H1 (cell line): ENCODE measurements around the gene LRPAP1. TPM values are rescaled to one million over a fixed set of nuclear protein-coding genes. Genes with fewer than 3 reads are reported as not detected.
A peak's percentile ranks its signal among the peaks of the same experiment; 100 is the strongest.

Source experiments
- CTCF ChIA-PET: fragments of 300-600 bp; sonication (Branson Sonifier 250); formaldehyde crosslinking; loops from one replicate; lab custom pipeline; 2021; ENCODE audit not compliant: partially characterized antibody; lab: Charles Lee
- POLR2A ChIA-PET: fragments of 300-600 bp; sonication (Branson Sonifier 250); formaldehyde crosslinking; loops from one replicate; lab custom pipeline; 2021; ENCODE audit warnings: inconsistent platforms; ENCODE audit not compliant: partially characterized antibody; lab: Charles Lee
- DNase-seq, 2 experiments: peaks; one replicate each; pipeline versions ENCODE4 v3.0.0 to v3.0.0-alpha.2; 2010 to 2022; ENCODE audit warnings: low spot score in 2 of 2, low read depth in 1 of 2, mixed read lengths in 1 of 2
- FAIRE-seq: peaks from 2 replicates; lab custom pipeline; 2011; peaks lifted over from hg19 to GRCh38; lab: Jason Lieb, UNC
- H2AFZ ChIP-seq: 2 replicates; pipeline ENCODE4 v1.8.1; 2012; ENCODE audit warnings: low read length, inconsistent platforms
- H2AK5ac ChIP-seq: 2 replicates; pipeline ENCODE4 v1.6.1; 2013; ENCODE audit warnings: low read depth, low read length
- H2BK120ac ChIP-seq: replicated peaks from 2 replicates; pipeline ENCODE3; 2013; ENCODE audit warnings: low read depth, low read length, inconsistent platforms
- H2BK12ac ChIP-seq: 2 replicates; pipeline ENCODE4 v1.6.1; 2013; ENCODE audit warnings: low read depth, low read length
- H2BK15ac ChIP-seq: 2 replicates; pipeline ENCODE4 v1.6.1; 2013; ENCODE audit warnings: low read length
- H2BK20ac ChIP-seq: 2 replicates; pipeline ENCODE4 v1.6.1; 2013; ENCODE audit warnings: low read length
- H2BK5ac ChIP-seq: 2 replicates; pipeline ENCODE4 v1.6.1; 2013; ENCODE audit warnings: low read depth, low read length
- H3K14ac ChIP-seq: 2 replicates; pipeline ENCODE4 v1.6.1; 2013; ENCODE audit warnings: inconsistent platforms; ENCODE audit not compliant: insufficient read length
- H3K18ac ChIP-seq: 2 replicates; pipeline ENCODE4 v1.6.1; 2013; ENCODE audit warnings: low read length; ENCODE audit errors: extremely low read depth
- H3K23ac ChIP-seq: 2 replicates; pipeline ENCODE4 v1.6.1; 2013; ENCODE audit warnings: inconsistent platforms; ENCODE audit not compliant: insufficient read length
- H3K23me2 ChIP-seq: 2 replicates; pipeline ENCODE4 v1.6.1; 2013; ENCODE audit warnings: low read depth, low read length
- H3K27ac ChIP-seq: 2 replicates; pipeline ENCODE4 v1.6.1; 2011; ENCODE audit warnings: low read depth, low read length, inconsistent platforms
- H3K27me3 ChIP-seq, 4 experiments: replicated peaks in 1 of 4; 1 replicate in 1 of 4; 2 replicates in 3 of 4; pipeline versions ENCODE4 v1.6.1 to v1.8.1; 2011 to 2013; ENCODE audit warnings: low read length in 3 of 4, mild to moderate bottlenecking in 3 of 4, inconsistent platforms in 2 of 4, mixed read lengths in 2 of 4, moderate library complexity in 1 of 4; ENCODE audit not compliant: control insufficient read depth in 3 of 4, insufficient read depth in 3 of 4; ENCODE audit errors: extremely low read depth in 1 of 4
- H3K36me3 ChIP-seq, 4 experiments: 2 replicates each; pipeline versions ENCODE4 v1.6.1 to v1.8.1; 2011 to 2013; ENCODE audit warnings: mild to moderate bottlenecking in 4 of 4, low read length in 3 of 4, moderate library complexity in 2 of 4, control low read depth in 1 of 4, inconsistent platforms in 1 of 4; ENCODE audit not compliant: insufficient read depth in 4 of 4, control insufficient read depth in 2 of 4
- H3K4ac ChIP-seq: replicated peaks from 2 replicates; pipeline ENCODE3; 2013; ENCODE audit warnings: low read length, low read depth, mixed read lengths, inconsistent platforms; ENCODE audit not compliant: insufficient read length
- H3K4me1 ChIP-seq, 4 experiments: replicated peaks in 1 of 4; 1 replicate in 1 of 4; 2 replicates in 3 of 4; pipeline versions ENCODE4 v1.6.1 to v1.8.1; 2011 to 2013; ENCODE audit warnings: low read length in 3 of 4, inconsistent platforms in 2 of 4, mixed read lengths in 1 of 4; ENCODE audit not compliant: insufficient read depth in 4 of 4, control insufficient read depth in 3 of 4
- H3K4me2 ChIP-seq, 2 experiments: 2 replicates each; pipeline versions ENCODE4 v1.6.1 to v1.8.1; 2011 to 2013; ENCODE audit warnings: low read depth in 2 of 2, low read length in 2 of 2, control low read depth in 1 of 2, inconsistent platforms in 1 of 2, mild to moderate bottlenecking in 1 of 2; ENCODE audit not compliant: insufficient read depth in 1 of 2
- H3K4me3 ChIP-seq, 4 experiments: fragments of 200-600, 300-600 bp in 1 of 4; sonication (generic), shearing (Covaris generic), sonication (Bioruptor Twin) in 1 of 4; 2 replicates each; pipeline versions ENCODE4 v1.5.1 to v1.8.1; 2011 to 2016; ENCODE audit warnings: low read length in 4 of 4, low read depth in 3 of 4, control low read depth in 2 of 4, inconsistent platforms in 2 of 4, mild to moderate bottlenecking in 2 of 4, mixed read lengths in 1 of 4, moderate library complexity in 1 of 4; ENCODE audit not compliant: insufficient read depth in 2 of 4; ENCODE audit errors: extremely low read depth in 1 of 4
- H3K56ac ChIP-seq: replicated peaks from 2 replicates; pipeline ENCODE3; 2013; ENCODE audit warnings: low read depth, mild to moderate bottlenecking, mixed read lengths, low read length, inconsistent platforms; ENCODE audit not compliant: insufficient read length
- H3K79me1 ChIP-seq: 2 replicates; pipeline ENCODE4 v1.6.1; 2013; ENCODE audit warnings: low read depth, low read length, control low read depth
- H3K79me2 ChIP-seq, 2 experiments: 2 replicates each; pipeline versions ENCODE4 v1.6.1 to v1.8.1; 2012 to 2013; ENCODE audit warnings: low read length in 2 of 2, mild to moderate bottlenecking in 2 of 2, inconsistent platforms in 1 of 2; ENCODE audit not compliant: insufficient read depth in 2 of 2, control insufficient read depth in 1 of 2
- H3K9ac ChIP-seq, 4 experiments: replicated peaks in 1 of 4; 1 replicate in 1 of 4; 2 replicates in 3 of 4; pipeline versions ENCODE4 v1.6.1 to v1.8.1; 2011 to 2013; ENCODE audit warnings: low read depth in 3 of 4, low read length in 3 of 4, control low read depth in 2 of 4, mild to moderate bottlenecking in 2 of 4, moderate library complexity in 2 of 4, inconsistent platforms in 1 of 4; ENCODE audit errors: extremely low read depth in 1 of 4
- H3K9me3 ChIP-seq, 2 experiments: 2 replicates each; pipeline versions ENCODE4 v1.6.1 to v1.8.1; 2012 to 2013; ENCODE audit warnings: mild to moderate bottlenecking in 2 of 2, moderate library complexity in 2 of 2, control low read depth in 1 of 2, inconsistent platforms in 1 of 2, low read depth in 1 of 2, low read length in 1 of 2, mixed read lengths in 1 of 2; ENCODE audit not compliant: insufficient read depth in 2 of 2
- H4K20me1 ChIP-seq, 2 experiments: replicated peaks in 1 of 2; 2 replicates each; pipeline versions ENCODE3 to v1.8.1; 2011 to 2013; ENCODE audit warnings: inconsistent platforms in 2 of 2, low read length in 2 of 2, mild to moderate bottlenecking in 1 of 2; ENCODE audit not compliant: insufficient read depth in 2 of 2, control insufficient read depth in 1 of 2
- H4K5ac ChIP-seq: 2 replicates; pipeline ENCODE4 v1.6.1; 2013; ENCODE audit warnings: low read length, low read depth, mixed read lengths, inconsistent platforms; ENCODE audit not compliant: insufficient read length
- H4K8ac ChIP-seq: 2 replicates; pipeline ENCODE4 v1.8.0; 2013; ENCODE audit warnings: mild to moderate bottlenecking, moderate library complexity, low read length, inconsistent platforms; ENCODE audit not compliant: insufficient read depth; ENCODE audit errors: extremely low read depth
- H4K91ac ChIP-seq: replicated peaks from 2 replicates; pipeline ENCODE3; 2013; ENCODE audit warnings: low read length, mixed read lengths, inconsistent platforms; ENCODE audit not compliant: insufficient read length
- KDM1A ChIP-seq: fragments of 200-600, 300-600 bp; sonication (generic); IDR thresholded peaks from 2 replicates; pipeline ENCODE4 v1.7.1; 2016; ENCODE audit warnings: mild to moderate bottlenecking, low read length, borderline replicate concordance
- POLR2A ChIP-seq, 2 experiments: IDR thresholded peaks; 1 replicate in 1 of 2; 2 replicates in 1 of 2; pipeline ENCODE4 v1.6.1; 2011; ENCODE audit warnings: low read depth in 2 of 2, low read length in 2 of 2, mild to moderate bottlenecking in 2 of 2; ENCODE audit errors: control extremely low read depth in 1 of 2
- POLR2AphosphoS5 ChIP-seq: IDR thresholded peaks from 2 replicates; pipeline ENCODE4 v1.6.1; 2011; ENCODE audit warnings: low read depth, low read length
- WGBS, 2 experiments: shearing (Covaris generic) in 1 of 2; methylation state at CpG; one replicate each; pipeline versions ENCODE4 v1.1.6 to v1.1.7; 2013 to 2015; ENCODE audit warnings: low lambda C conversion rate in 2 of 2, mixed read lengths in 2 of 2, inconsistent platforms in 1 of 2, low coverage in 1 of 2, missing lambda C conversion rate in 1 of 2; ENCODE audit not compliant: insufficient replicate concordance in 2 of 2, insufficient coverage in 1 of 2, insufficient read length in 1 of 2; ENCODE audit errors: extremely low coverage in 1 of 2, missing lambda C conversion rate in 1 of 2; 5-methylcytosine and 5-hydroxymethylcytosine counted together
- polyA plus RNA-seq, 7 experiments: library from polyadenylated mRNA; depleted of rRNA in 3 of 7; stranded (reverse) in 5 of 7; unstranded in 2 of 7; fragments of >200 nt in 5 of 7; fragments of 200-250 nt in 2 of 7; gene quantifications; 1 replicate in 5 of 7; 2 replicates in 1 of 7; 4 replicates in 1 of 7; pipeline versions ENCODE4 v1.2.1 to v1.2.3, GENCODE V29; 2011 to 2013; ENCODE audit warnings: missing spikeins in 2 of 7, mixed read lengths in 2 of 7
- total RNA-seq: library from RNA; stranded (reverse); fragmentation: NEBNext Ultra II Directional; extraction: Animal tissue kit (Norgen Biotek cat#: 25700); gene quantifications from 2 replicates; pipeline ENCODE4 v1.2.1, GENCODE V29; 2021

Gene LRPAP1
- total and polyA plus RNA-seq, 2 of the 8 experiments (the other 6 are each of a cell fraction or from before 2014, with no cell fraction given): 31.1 to 101 TPM

GRCh38 chr4:3514221-3514780, 17.9 kb downstream of the LRPAP1 start:
- H3K9me3 ChIP-seq: no peaks in the 10 kb centered on the region
- H2BK20ac ChIP-seq: no peak overlapping the region
- no peak overlapping the region for H2BK12ac ChIP-seq
- H2BK5ac ChIP-seq: 0 out of 2 replicates have a peak overlapping the region, but pooled peaks have one; percentile 39
- FAIRE-seq (no peak), DNase-seq (no peak)
- H3K79me1 ChIP-seq: peaks cover 7% of the 10 kb centered on the region; the same call in 1 of the 2 replicates
- H3K23me2 ChIP-seq: no peaks in the 10 kb centered on the region
- no peak for TF ChIP-seq POLR2A (IDR thresholded peaks at IDR 0.05; ENCODE audit: control extremely low read depth in 1 of 2, low read depth in 2 of 2, low read length in 2 of 2)
- no peak for TF ChIP-seq KDM1A
- no peak for TF ChIP-seq POLR2AphosphoS5
- H4K20me1 ChIP-seq: peaks cover 8 to 29% of the 10 kb centered on the region in 2 experiments
- H3K27me3 ChIP-seq: no peaks in the 10 kb centered on the region
- H3K18ac ChIP-seq: no peak overlapping the region
- no peak overlapping the region for H2BK15ac ChIP-seq
- no peak overlapping the region for H4K5ac ChIP-seq
- no peaks in the 10 kb centered on the region for H3K79me2 ChIP-seq
- H4K8ac ChIP-seq: no peak overlapping the region
- H2AK5ac ChIP-seq: no peak overlapping the region
- H3K4ac ChIP-seq: no peak overlapping the region
- H3K4me1 ChIP-seq: 0 out of 7 replicates have a peak, but pooled peaks cover 0 to 2% (median under 1%) of the 10 kb centered on the region in 4 experiments
- H2AFZ ChIP-seq: no peak overlapping the region
- no peak overlapping the region for H3K23ac ChIP-seq
- peaks cover 14 to 69% (median 47%) of the 10 kb centered on the region in 4 experiments; a peak in 7 of 8 replicates for H3K36me3 ChIP-seq
- H3K27ac ChIP-seq: no peak overlapping the region
- no peak overlapping the region for H3K14ac ChIP-seq
- no peak overlapping the region for H2BK120ac ChIP-seq
- CTCF ChIA-PET: interaction anchor here (0.7 to 5.8 kb wide), 33 partner anchors 11 to 366 kb away, joined by 3 to 72 read pairs (median 4); no protein-coding TSS in a partner anchor
- no peak overlapping the region for H3K9ac ChIP-seq
- no peak overlapping the region for H4K91ac ChIP-seq
- no peak overlapping the region for H3K56ac ChIP-seq
- POLR2A ChIA-PET: interaction anchor here (0.8 to 4.2 kb wide), 4 partner anchors 13 to 171 kb away, joined by 3 to 15 read pairs (median 4); no protein-coding TSS in a partner anchor
- H3K4me2 ChIP-seq: no peak overlapping the region
- WGBS, 2 experiments: 91% methylated on average over 10 of the region's 17 CpGs; no CpG with 5 or more reads in 1 of the 2 experiments
- H3K4me3 ChIP-seq: no peak overlapping the region
